Fibroblast of lung (primary cell): ENCODE results near the gene SLC30A2. TPM values are rescaled to one million over a fixed set of nuclear protein-coding genes. Genes with fewer than 3 reads are reported as not detected.

ENCODE experiments used
- DNase-seq, 2 donors: peaks; one replicate each; pipeline versions ENCODE4 v3.0.0 to v3.0.0-alpha.2; 2010; ENCODE audit warnings: low read depth in 2 of 2
- H2AFZ ChIP-seq: 2 replicates; pipeline ENCODE4 v1.5.1; 2012; ENCODE audit warnings: low read length, control low read depth, inconsistent platforms
- H3K27ac ChIP-seq: 2 replicates; pipeline ENCODE4 v1.5.1; 2011; ENCODE audit warnings: low read length, control low read depth; ENCODE audit not compliant: insufficient read depth
- H3K27me3 ChIP-seq: 2 replicates; pipeline ENCODE4 v1.5.1; 2011; ENCODE audit warnings: mild to moderate bottlenecking, low read length; ENCODE audit not compliant: control insufficient read depth, insufficient read depth
- H3K36me3 ChIP-seq: 2 replicates; pipeline ENCODE4 v1.5.1; 2011; ENCODE audit warnings: low read length; ENCODE audit not compliant: control insufficient read depth, insufficient read depth
- H3K4me1 ChIP-seq: 2 replicates; pipeline ENCODE4 v1.5.1; 2011; ENCODE audit warnings: low read length; ENCODE audit not compliant: control insufficient read depth, insufficient read depth; ENCODE audit errors: extremely low read depth
- H3K4me2 ChIP-seq: 2 replicates; pipeline ENCODE4 v1.5.1; 2011; ENCODE audit warnings: low read length, control low read depth; ENCODE audit not compliant: insufficient read depth; ENCODE audit errors: extremely low read depth
- H3K4me3 ChIP-seq, 4 experiments: fragments of 200-600 bp in 1 of 4; sonication (generic) in 1 of 4; replicated peaks in 1 of 4; 2 replicates each; pipeline ENCODE4 v1.5.1; 2011 to 2016; ENCODE audit warnings: low read length in 4 of 4, low read depth in 3 of 4, mild to moderate bottlenecking in 3 of 4, control low read depth in 2 of 4, inconsistent platforms in 1 of 4, mixed read lengths in 1 of 4; ENCODE audit not compliant: insufficient read depth in 1 of 4; ENCODE audit errors: control extremely low read depth in 1 of 4
- H3K79me2 ChIP-seq: 2 replicates; pipeline ENCODE4 v1.5.1; 2012; ENCODE audit warnings: mild to moderate bottlenecking, low read length, inconsistent platforms; ENCODE audit not compliant: control insufficient read depth, insufficient read depth
- H3K9ac ChIP-seq: 2 replicates; pipeline ENCODE4 v1.5.1; 2011; ENCODE audit warnings: mild to moderate bottlenecking, low read length, control low read depth; ENCODE audit not compliant: insufficient read depth
- H3K9me3 ChIP-seq: 2 replicates; pipeline ENCODE4 v1.5.1; 2012; ENCODE audit warnings: low read depth, low read length; ENCODE audit not compliant: control insufficient read depth, insufficient read depth
- H4K20me1 ChIP-seq: 2 replicates; pipeline ENCODE4 v1.5.1; 2011; ENCODE audit warnings: low read length; ENCODE audit not compliant: control insufficient read depth, insufficient read depth; ENCODE audit errors: extremely low read depth
- CTCF ChIP-seq, 2 donors: IDR thresholded peaks in 1 of 2; conservative IDR thresholded peaks in 1 of 2; 1 replicate in 1 of 2; 2 replicates in 1 of 2; pipeline ENCODE4 v1.5.1; 2011 to 2012; ENCODE audit warnings: low read length in 2 of 2, control low read depth in 1 of 2, inconsistent platforms in 1 of 2, low read depth in 1 of 2, mild to moderate bottlenecking in 1 of 2
- EZH2 ChIP-seq: IDR thresholded peaks from 2 replicates; pipeline ENCODE4 v1.5.1; 2012; ENCODE audit warnings: low read length, control low read depth, mild to moderate bottlenecking; ENCODE audit errors: missing control alignments
- polyA plus RNA-seq, 2 donors: library from polyadenylated mRNA; depleted of rRNA in 1 of 2; stranded (reverse) in 1 of 2; unstranded in 1 of 2; fragments of >200 nt; gene quantifications; 2 replicates each; pipeline ENCODE4 v1.2.1, GENCODE V29; 2011 to 2012; ENCODE audit warnings: missing spikeins in 1 of 2
- total RNA-seq: library from RNA; depleted of rRNA; stranded (reverse); fragments of >200 nt; gene quantifications from 2 replicates; pipeline ENCODE4 v1.2.1, GENCODE V29; 2014

Gene SLC30A2
- total and polyA plus RNA-seq, 2 donors (not counting 1 experiment from before 2014, with no cell fraction given) = not detected

DNA sequence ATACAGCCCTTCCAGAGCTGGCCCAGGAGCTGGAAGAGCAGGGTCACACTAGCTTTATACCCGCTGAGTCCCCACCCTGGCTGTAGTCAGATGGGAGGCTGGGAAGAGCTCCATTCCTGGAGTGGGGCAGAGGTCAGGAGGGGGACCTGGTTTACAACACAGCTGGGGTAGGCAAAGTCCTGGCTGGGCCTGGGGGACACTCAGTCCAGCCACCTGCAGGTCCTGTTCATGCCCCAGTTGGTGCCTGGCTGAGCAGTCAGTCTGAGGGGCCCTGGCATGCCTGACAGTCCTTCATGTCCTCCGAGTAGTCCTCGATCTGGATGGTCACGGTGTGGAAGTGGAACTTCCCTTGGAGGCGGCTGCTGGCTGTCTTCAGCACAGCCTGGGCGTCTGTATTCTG lies 7.0 kb downstream of the SLC30A2 start:
- H3K27me3 ChIP-seq = peaks cover 22% of the 10 kb centered on the region
- DNase-seq = no peak
- no peak overlapping the region for H3K9ac ChIP-seq
- no peak overlapping the region for H3K4me2 ChIP-seq
- H3K27ac ChIP-seq = no peak overlapping the region
- H3K4me3 ChIP-seq = no peak overlapping the region
- no peaks in the 10 kb centered on the region for H3K9me3 ChIP-seq
- peaks cover 10% of the 10 kb centered on the region for H3K4me1 ChIP-seq
- H3K79me2 ChIP-seq = no peaks in the 10 kb centered on the region
- no peaks in the 10 kb centered on the region for H4K20me1 ChIP-seq
- H2AFZ ChIP-seq = no peak overlapping the region
- no peaks in the 10 kb centered on the region for H3K36me3 ChIP-seq
- TF ChIP-seq EZH2 = no peak
- TF ChIP-seq CTCF (conservative IDR thresholded peaks at IDR 0.05 in 1 of 2, IDR thresholded peaks at IDR 0.05 in 1 of 2; ENCODE audit: low read depth in 1 of 2, low read length in 2 of 2) = no peak

DNA sequence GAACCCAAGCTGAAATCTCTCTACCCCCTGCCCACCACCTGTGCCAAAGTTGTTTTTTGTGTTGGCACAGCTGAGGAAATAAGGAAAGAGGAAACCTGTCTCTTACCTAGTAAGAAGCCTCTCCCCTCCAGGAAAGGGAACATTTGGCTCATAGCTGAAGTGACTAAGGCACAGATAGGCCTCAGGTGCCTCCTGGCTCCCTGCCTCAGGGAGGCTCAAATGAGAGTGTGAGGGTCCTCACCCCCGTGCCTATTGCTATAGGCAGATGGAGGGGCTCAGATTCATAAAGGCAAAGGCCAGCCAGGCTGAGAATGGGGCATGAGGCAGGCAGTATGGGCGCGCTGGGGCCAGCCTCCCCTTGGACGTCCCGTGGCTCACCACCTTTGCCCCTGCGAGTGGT lies 7.4 kb downstream of the SLC30A2 start:
- H3K36me3 ChIP-seq = no peaks in the 10 kb centered on the region
- H2AFZ ChIP-seq = no peak overlapping the region
- H4K20me1 ChIP-seq = no peaks in the 10 kb centered on the region
- no peak overlapping the region for H3K27ac ChIP-seq
- H3K4me3 ChIP-seq = no peak overlapping the region
- H3K4me1 ChIP-seq = peaks cover 10% of the 10 kb centered on the region
- no peaks in the 10 kb centered on the region for H3K79me2 ChIP-seq
- no peak for DNase-seq
- TF ChIP-seq EZH2 (no peak), CTCF (conservative IDR thresholded peaks at IDR 0.05 in 1 of 2, IDR thresholded peaks at IDR 0.05 in 1 of 2; ENCODE audit: low read depth in 1 of 2, low read length in 2 of 2) (no peak)
- no peaks in the 10 kb centered on the region for H3K9me3 ChIP-seq
- no peak overlapping the region for H3K9ac ChIP-seq
- H3K4me2 ChIP-seq = no peak overlapping the region
- H3K27me3 ChIP-seq = peaks cover 19% of the 10 kb centered on the region

GRCh38 chr1:26037904-26038303 lies 8.0 kb downstream of the SLC30A2 start:
- Histone ChIP-seq H2AFZ (no peak overlapping the region), H3K9ac (no peak overlapping the region), H3K27ac (no peak overlapping the region), H3K27me3 (peaks cover 16% of the 10 kb centered on the region), H3K4me3 (no peak overlapping the region), H3K79me2 (no peaks in the 10 kb centered on the region), H3K9me3 (no peaks in the 10 kb centered on the region), H3K4me1 (peaks cover 10% of the 10 kb centered on the region), H3K36me3 (no peaks in the 10 kb centered on the region), H4K20me1 (no peaks in the 10 kb centered on the region), H3K4me2 (no peak overlapping the region)
- no peak for DNase-seq
- TF ChIP-seq EZH2 (no peak), CTCF (conservative IDR thresholded peaks at IDR 0.05 in 1 of 2, IDR thresholded peaks at IDR 0.05 in 1 of 2; ENCODE audit: low read depth in 1 of 2, low read length in 2 of 2) (no peak)
